GM21381 (cell line): Measurements from ENCODE around the gene FIGN.

Experiments
- ATAC-seq: cut with Tn5 transposase; IDR thresholded peaks from one replicate; pipeline ENCODE4 v1.9.1; 2021; ENCODE audit warnings: mild to moderate bottlenecking, moderate library complexity; ENCODE audit not compliant: unreplicated experiment

The FIGN gene

GRCh38 chr2:163621445-163622004, 114.3 kb downstream of the FIGN start:
- ATAC-seq, result no peak

- no peak for ATAC-seq
Measured at GRCh38 chr2:163617517-163617916, 118.3 kb downstream of the FIGN start.

- ATAC-seq, result no peak
Measured at GRCh38 chr2:163613266-163613731, 122.5 kb downstream of the FIGN start.

GRCh38 chr2:163612332-163612731, 123.5 kb downstream of the FIGN start:
- no peak for ATAC-seq

GRCh38 chr2:163611557-163611906, 124.3 kb downstream of the FIGN start:
- no peak for ATAC-seq

- no peak for ATAC-seq
Measured at GRCh38 chr2:163610817-163611556, 124.8 kb downstream of the FIGN start.

GRCh38 chr2:163607630-163608029, 128.2 kb downstream of the FIGN start:
- no peak for ATAC-seq

- ATAC-seq, result no peak
Measured at GRCh38 chr2:163606878-163607277, 128.9 kb downstream of the FIGN start.

- no peak for ATAC-seq
Measured at GRCh38 chr2:163605779-163606178, 130.0 kb downstream of the FIGN start.

GRCh38 chr2:163604941-163605555, 130.8 kb downstream of the FIGN start:
- ATAC-seq, result no peak

- no peak for ATAC-seq
Measured at GRCh38 chr2:163602196-163602595, 133.6 kb downstream of the FIGN start.

- peak; percentile 70 for ATAC-seq
Measured at GRCh38 chr2:163601377-163601776, 134.4 kb downstream of the FIGN start.

GRCh38 chr2:163600801-163601200, 135.0 kb downstream of the FIGN start:
- ATAC-seq, result no peak

- no peak for ATAC-seq
Measured at GRCh38 chr2:163595028-163595427, 140.8 kb downstream of the FIGN start.

GRCh38 chr2:163594497-163594896, 141.3 kb downstream of the FIGN start:
- no peak for ATAC-seq

- no peak for ATAC-seq
Measured at GRCh38 chr2:163593982-163594381, 141.8 kb downstream of the FIGN start.

- no peak for ATAC-seq
Measured at GRCh38 chr2:163592954-163593622, 142.7 kb downstream of the FIGN start.

- no peak for ATAC-seq
Measured at GRCh38 chr2:163591461-163591860, 144.3 kb downstream of the FIGN start.

- no peak for ATAC-seq
Measured at GRCh38 chr2:163580757-163581156, 155.1 kb downstream of the FIGN start.

GRCh38 chr2:163574309-163574708, 161.5 kb downstream of the FIGN start:
- no peak for ATAC-seq

- ATAC-seq, result no peak
Measured at GRCh38 chr2:163573652-163574051, 162.2 kb downstream of the FIGN start.

- no peak for ATAC-seq
Measured at GRCh38 chr2:163572850-163573249, 163.0 kb downstream of the FIGN start.
